Measurements from ENCODE around the gene IFNAR2. TPM values are rescaled to one million over a fixed set of nuclear protein-coding genes. Genes with fewer than 3 reads are reported as not detected.
"Not testable (repeated sequence)": the region's sequence is repeated elsewhere in the genome, so short reads cannot be mapped to it uniquely, and the experiment has no call there.

Gene IFNAR2
- total RNA-seq, 4 donors from 2014 or later = 0.20 to 16.5 (median 5.1) TPM

DNA sequence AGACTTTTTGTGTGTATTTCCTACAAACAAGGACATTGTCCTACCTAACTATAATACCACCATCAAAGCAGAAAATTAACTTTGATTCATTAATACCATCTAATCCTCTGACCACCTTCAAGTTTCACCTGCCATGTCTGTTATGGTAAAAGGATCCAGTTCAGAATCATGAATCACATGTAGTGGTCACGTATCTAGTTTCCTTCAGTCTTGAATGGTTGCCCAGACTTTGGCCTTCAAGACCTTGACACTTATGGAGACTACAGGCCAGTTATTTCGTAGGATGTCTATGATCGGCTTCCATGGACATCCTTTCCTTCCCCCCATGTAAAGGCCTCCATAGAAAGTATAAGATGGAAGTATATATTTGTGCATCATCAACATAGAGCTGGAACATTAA, 10.4 kb upstream of the IFNAR2 start:
- 95 to 100% methylated on average over 3 of the region's 3 CpGs for WGBS, 2 donors (ENCODE audit: low coverage in 1 of 2)
- peaks cover 0 to 10% (median 0%) of the 10 kb centered on the region in 4 donors for H3K4me1 ChIP-seq
- DNase-seq = no peak
- H3K27me3 ChIP-seq = no peaks in the 10 kb centered on the region
- TF ChIP-seq POLR2A (IDR thresholded peaks at IDR 0.05) (no peak), EP300 (IDR thresholded peaks at IDR 0.05; ENCODE audit: low read depth) (no peak), POLR2AphosphoS5 (IDR thresholded peaks at IDR 0.05) (no peak)
- TF ChIP-seq, protein P1, sequence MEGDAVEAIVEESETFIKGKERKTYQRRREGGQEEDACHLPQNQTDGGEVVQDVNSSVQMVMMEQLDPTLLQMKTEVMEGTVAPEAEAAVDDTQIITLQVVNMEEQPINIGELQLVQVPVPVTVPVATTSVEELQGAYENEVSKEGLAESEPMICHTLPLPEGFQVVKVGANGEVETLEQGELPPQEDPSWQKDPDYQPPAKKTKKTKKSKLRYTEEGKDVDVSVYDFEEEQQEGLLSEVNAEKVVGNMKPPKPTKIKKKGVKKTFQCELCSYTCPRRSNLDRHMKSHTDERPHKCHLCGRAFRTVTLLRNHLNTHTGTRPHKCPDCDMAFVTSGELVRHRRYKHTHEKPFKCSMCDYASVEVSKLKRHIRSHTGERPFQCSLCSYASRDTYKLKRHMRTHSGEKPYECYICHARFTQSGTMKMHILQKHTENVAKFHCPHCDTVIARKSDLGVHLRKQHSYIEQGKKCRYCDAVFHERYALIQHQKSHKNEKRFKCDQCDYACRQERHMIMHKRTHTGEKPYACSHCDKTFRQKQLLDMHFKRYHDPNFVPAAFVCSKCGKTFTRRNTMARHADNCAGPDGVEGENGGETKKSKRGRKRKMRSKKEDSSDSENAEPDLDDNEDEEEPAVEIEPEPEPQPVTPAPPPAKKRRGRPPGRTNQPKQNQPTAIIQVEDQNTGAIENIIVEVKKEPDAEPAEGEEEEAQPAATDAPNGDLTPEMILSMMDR (IDR thresholded peaks at IDR 0.05) = no peak
- intact Hi-C loops (cut with DNase I; ENCODE audit: low total_unique reads) = no loop called here
- no peak overlapping the region for H3K27ac ChIP-seq
- in situ Hi-C loops (cut with MboI; ENCODE audit: low pct_ligation_motif_present in 1 of 4, low pct_unique_long_range_greater_than_20kb in 1 of 4, low sequenced_read_pairs in 3 of 4) = no loop called here
- no peak overlapping the region for H3K4me3 ChIP-seq
- no peaks in the 10 kb centered on the region for H3K36me3 ChIP-seq
- H3K9me3 ChIP-seq = no peaks in the 10 kb centered on the region

DNA sequence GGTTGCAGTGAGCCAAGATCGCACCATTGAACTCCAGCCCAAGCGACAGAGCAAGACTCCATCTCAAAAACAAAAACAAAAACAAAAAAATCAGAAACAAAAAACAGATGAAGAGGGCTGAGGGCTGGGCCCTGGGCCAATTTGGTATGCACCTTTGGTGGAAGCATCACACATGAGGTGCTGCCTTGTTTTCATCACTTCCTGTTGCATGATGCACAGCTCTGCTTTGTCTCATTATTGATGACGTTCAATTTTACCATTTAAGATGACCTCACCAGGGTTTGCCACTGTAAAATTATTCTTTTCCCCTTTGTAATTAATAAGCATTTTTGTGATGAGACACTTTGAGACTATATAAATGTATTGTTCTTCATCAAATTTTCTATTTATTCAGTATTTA, 9.8 kb upstream of the IFNAR2 start:
- no peaks in the 10 kb centered on the region for H3K9me3 ChIP-seq
- 74 to 95% methylated on average over 2 to 3 of the region's 3 CpGs for whole genome bisulfite sequencing, 2 donors (ENCODE audit: low coverage in 1 of 2)
- H3K27ac ChIP-seq = no peak overlapping the region
- in situ Hi-C loops (cut with MboI; ENCODE audit: low pct_ligation_motif_present in 1 of 4, low pct_unique_long_range_greater_than_20kb in 1 of 4, low sequenced_read_pairs in 3 of 4) (no loop called here), intact Hi-C loops (cut with DNase I; ENCODE audit: low total_unique reads) (no loop called here)
- no peaks in the 10 kb centered on the region for H3K36me3 ChIP-seq
- H3K27me3 ChIP-seq = no peaks in the 10 kb centered on the region
- no peak overlapping the region for H3K4me3 ChIP-seq
- TF ChIP-seq, protein P1 (IDR thresholded peaks at IDR 0.05) = no peak
- no peak for TF ChIP-seq POLR2A (IDR thresholded peaks at IDR 0.05)
- TF ChIP-seq EP300 (IDR thresholded peaks at IDR 0.05; ENCODE audit: low read depth) = no peak
- DNase-seq = no peak
- H3K4me1 ChIP-seq = peaks cover 0 to 6% (median 0%) of the 10 kb centered on the region in 4 donors

DNA sequence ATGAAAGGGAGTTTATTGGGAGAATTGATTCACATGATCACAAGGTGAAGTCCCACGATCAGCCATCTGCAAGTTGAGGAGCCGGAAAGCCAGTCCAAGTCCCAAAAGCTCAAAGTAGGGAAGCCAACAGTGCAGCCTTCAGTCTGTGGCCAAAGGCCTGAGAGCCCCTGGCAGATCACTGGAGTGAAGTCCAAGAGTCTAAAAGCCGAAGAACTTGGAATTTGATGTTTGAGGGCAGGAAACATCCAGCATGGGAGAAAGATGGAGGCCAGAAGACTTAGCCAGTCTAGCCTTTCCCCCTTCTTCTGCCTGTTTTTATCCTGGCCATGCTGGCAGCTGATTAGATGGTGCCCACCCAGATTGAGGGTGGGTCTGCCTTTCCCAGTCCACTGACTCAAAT, 4.4 kb upstream of the IFNAR2 start:
- H3K4me3 ChIP-seq; H3K4me1 ChIP-seq; DNase-seq; in situ Hi-C loops (cut with MboI; ENCODE audit: low pct_ligation_motif_present in 1 of 4, low pct_unique_long_range_greater_than_20kb in 1 of 4, low sequenced_read_pairs in 3 of 4); H3K27me3 ChIP-seq; H3K36me3 ChIP-seq; H3K27ac ChIP-seq; intact Hi-C loops (cut with DNase I; ENCODE audit: low total_unique reads); H3K9me3 ChIP-seq: not testable (repeated sequence)
- 93 to 100% methylated on average over 3 of the region's 3 CpGs for WGBS, 2 donors (ENCODE audit: low coverage in 1 of 2)

DNA sequence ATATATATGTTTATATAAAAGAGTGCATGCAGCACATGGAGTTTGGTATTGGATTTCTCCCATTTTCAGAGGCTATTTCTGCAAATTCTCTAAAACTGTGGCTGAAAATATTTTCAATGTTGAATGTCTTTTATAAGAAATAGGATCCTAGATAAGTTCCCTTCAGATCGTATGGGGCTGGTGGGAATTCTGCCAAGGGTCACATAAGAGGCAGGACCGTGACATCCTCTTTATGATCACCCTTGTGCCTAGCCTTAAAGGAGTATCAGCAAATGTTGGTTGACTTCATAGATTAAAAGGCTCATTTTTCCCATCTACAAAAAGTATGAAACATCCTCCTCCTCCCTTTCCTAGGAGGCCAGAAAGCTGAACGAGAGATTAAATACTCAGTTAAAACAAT, 1.3 kb upstream of the IFNAR2 start:
- no peak for DNase-seq
- Histone ChIP-seq H3K9me3 (no peaks in the 10 kb centered on the region), H3K36me3 (no peaks in the 10 kb centered on the region), H3K27me3 (no peaks in the 10 kb centered on the region), H3K27ac (no peak overlapping the region), H3K4me1 (peaks cover 0 to 29% (median 6%) of the 10 kb centered on the region in 4 donors), H3K4me3 (no peak overlapping the region)
- in situ Hi-C loops (cut with MboI; ENCODE audit: low pct_ligation_motif_present in 1 of 4, low pct_unique_long_range_greater_than_20kb in 1 of 4, low sequenced_read_pairs in 3 of 4) = no loop called here
- 48 to 50% methylated on average over 3 of the region's 3 CpGs for WGBS, 2 donors (ENCODE audit: low coverage in 1 of 2)
- TF ChIP-seq POLR2AphosphoS5 (IDR thresholded peaks at IDR 0.05) = no peak
- intact Hi-C loops (cut with DNase I; ENCODE audit: low total_unique reads) = no loop called here

DNA sequence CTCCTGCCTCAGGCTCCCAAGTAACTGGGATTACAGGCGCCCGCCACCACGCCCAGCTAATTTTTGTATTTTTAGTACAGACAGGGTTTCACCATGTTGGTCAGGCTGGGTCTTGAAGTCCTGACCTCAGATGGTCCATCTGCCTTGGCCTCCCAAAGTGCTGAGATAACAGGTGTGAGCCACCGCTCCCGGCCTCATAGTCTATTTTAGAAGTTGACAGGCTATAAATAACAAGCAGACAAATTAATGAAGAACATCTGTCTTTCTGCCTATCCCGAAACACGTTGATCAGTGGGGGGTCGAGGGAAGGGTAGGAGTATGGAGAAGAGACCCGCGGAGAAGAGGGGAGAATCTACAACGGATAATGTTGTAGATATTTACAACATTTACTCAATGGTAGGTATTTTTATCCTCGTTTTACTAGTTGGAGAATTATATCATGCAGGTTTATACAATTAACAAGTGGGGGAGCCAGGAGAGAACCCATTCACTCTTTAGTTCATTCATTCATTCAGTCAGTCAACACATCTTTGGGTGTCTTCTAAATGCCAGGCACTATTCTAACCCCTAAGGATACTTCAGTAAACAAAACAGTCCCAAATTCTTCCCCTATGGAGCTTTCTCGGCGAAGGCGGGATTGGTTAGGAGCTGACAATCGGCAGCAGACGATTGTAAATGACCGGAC, 497 bp upstream of the IFNAR2 start:
- H3K36me3 ChIP-seq = no peaks in the 10 kb centered on the region
- intact Hi-C loops (cut with DNase I; ENCODE audit: low total_unique reads) (no loop called here), in situ Hi-C loops (cut with MboI; ENCODE audit: low pct_ligation_motif_present in 1 of 4, low pct_unique_long_range_greater_than_20kb in 1 of 4, low sequenced_read_pairs in 3 of 4) (no loop called here)
- H3K27me3 ChIP-seq = no peaks in the 10 kb centered on the region
- DNase-seq = no peak
- peaks cover 0 to 30% (median 6%) of the 10 kb centered on the region in 4 donors for H3K4me1 ChIP-seq
- 30 to 37% methylated on average over 7 to 18 of the region's 18 CpGs for WGBS, 2 donors (ENCODE audit: low coverage in 1 of 2)
- H3K4me3 ChIP-seq = peak overlapping the region in 3 of 4 donors; percentile 75 to 96 (median 88)
- H3K9me3 ChIP-seq = no peaks in the 10 kb centered on the region
- TF ChIP-seq EP300 (IDR thresholded peaks at IDR 0.05; ENCODE audit: low read depth) (no peak), POLR2AphosphoS5 (IDR thresholded peaks at IDR 0.05) (no peak), POLR2A (IDR thresholded peaks at IDR 0.05) (no peak)
- TF ChIP-seq, protein P1 (IDR thresholded peaks at IDR 0.05) = no peak
- H3K27ac ChIP-seq = peak overlapping the region; percentile 95 to 97 (median 96)

Measured in transverse colon (tissue), 4 donors.